Panc1 (cell line): ENCODE data around the gene CDC42BPA.

Experiments
- POLR2AphosphoS5 ChIP-seq: IDR thresholded peaks from 2 replicates; pipeline ENCODE4 v1.6.1; 2012; ENCODE audit warnings: mild to moderate bottlenecking, low read depth, low read length, moderate library complexity
- TCF7L2 ChIP-seq: IDR thresholded peaks from 2 replicates; pipeline ENCODE4 v1.6.1; 2011; ENCODE audit warnings: mild to moderate bottlenecking, low read depth, low read length, inconsistent platforms
- TF ChIP-seq, protein P1 (sequence below): fragments of 450-650 bp; IDR thresholded peaks from 2 replicates; pipeline ENCODE4 v1.5.1; 2017; ENCODE audit warnings: mild to moderate bottlenecking

GRCh38 chr1:226954337-226954736 lies 364.0 kb downstream of the CDC42BPA start:
- TF ChIP-seq, protein P1, sequence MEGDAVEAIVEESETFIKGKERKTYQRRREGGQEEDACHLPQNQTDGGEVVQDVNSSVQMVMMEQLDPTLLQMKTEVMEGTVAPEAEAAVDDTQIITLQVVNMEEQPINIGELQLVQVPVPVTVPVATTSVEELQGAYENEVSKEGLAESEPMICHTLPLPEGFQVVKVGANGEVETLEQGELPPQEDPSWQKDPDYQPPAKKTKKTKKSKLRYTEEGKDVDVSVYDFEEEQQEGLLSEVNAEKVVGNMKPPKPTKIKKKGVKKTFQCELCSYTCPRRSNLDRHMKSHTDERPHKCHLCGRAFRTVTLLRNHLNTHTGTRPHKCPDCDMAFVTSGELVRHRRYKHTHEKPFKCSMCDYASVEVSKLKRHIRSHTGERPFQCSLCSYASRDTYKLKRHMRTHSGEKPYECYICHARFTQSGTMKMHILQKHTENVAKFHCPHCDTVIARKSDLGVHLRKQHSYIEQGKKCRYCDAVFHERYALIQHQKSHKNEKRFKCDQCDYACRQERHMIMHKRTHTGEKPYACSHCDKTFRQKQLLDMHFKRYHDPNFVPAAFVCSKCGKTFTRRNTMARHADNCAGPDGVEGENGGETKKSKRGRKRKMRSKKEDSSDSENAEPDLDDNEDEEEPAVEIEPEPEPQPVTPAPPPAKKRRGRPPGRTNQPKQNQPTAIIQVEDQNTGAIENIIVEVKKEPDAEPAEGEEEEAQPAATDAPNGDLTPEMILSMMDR, result no peak
- TF ChIP-seq POLR2AphosphoS5 (no peak), TCF7L2 (no peak)
